Brain microvascular endothelial cell (primary cell): Measurements from ENCODE around the gene BPTF.
"Not testable (repeated sequence)": the region's sequence is repeated elsewhere in the genome, so short reads cannot be mapped to it uniquely, and the experiment has no call there.

Source experiments
- DNase-seq: peaks from one replicate; pipeline ENCODE4 v3.0.0-alpha.2; 2020
- H3K27ac ChIP-seq: fragments of 250-450 bp; sonication (Bioruptor Pico); 2 replicates; pipeline ENCODE4 v1.5.1; 2020; ENCODE audit warnings: mild to moderate bottlenecking, moderate library complexity
- H3K27me3 ChIP-seq: fragments of 250-450 bp; sonication (Bioruptor Pico); replicated peaks from 2 replicates; pipeline ENCODE4 v1.5.1; 2020; ENCODE audit warnings: mild to moderate bottlenecking
- H3K36me3 ChIP-seq: fragments of 250-450 bp; sonication (Bioruptor Pico); replicated peaks from 2 replicates; pipeline ENCODE4 v1.5.1; 2020; ENCODE audit warnings: mild to moderate bottlenecking
- H3K4me3 ChIP-seq: 2 replicates; pipeline ENCODE4 v1.5.1; 2011; ENCODE audit warnings: low read depth, mild to moderate bottlenecking, control low read depth, low read length, moderate library complexity
- in situ Hi-C: cut with HindIII; loops from 2 replicates; pipeline ENCODE4 v1.10.0; 2017; ENCODE audit warnings: low sequenced_read_pairs, low pct_ligation_motif_present
- TF ChIP-seq, protein P1 (sequence below): IDR thresholded peaks from 2 replicates; pipeline ENCODE4 v1.5.1; 2011; ENCODE audit warnings: low read depth, mild to moderate bottlenecking, moderate library complexity, low read length, control low read depth, inconsistent platforms; ENCODE audit errors: missing control alignments

BPTF gene

DNA sequence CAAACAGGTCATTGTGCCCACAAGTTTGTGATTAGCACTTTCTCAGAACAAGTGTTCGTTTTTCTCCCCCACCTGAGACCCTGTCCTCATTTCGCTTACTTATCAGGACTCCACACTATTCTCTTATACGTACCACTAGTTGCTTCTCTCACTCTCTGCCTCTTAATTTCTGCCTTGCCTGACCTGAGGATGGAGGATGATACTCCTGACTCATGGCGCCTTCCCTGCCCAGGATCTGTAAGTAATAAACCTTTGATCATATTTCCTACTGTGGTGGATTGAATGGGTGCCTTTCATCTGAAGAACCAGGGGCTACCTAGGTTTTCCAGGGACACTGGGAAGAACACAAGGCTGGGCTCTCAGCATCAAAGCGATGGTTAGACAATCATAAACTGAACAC is 39.8 kb upstream of the BPTF start:
- TF ChIP-seq, protein P1, sequence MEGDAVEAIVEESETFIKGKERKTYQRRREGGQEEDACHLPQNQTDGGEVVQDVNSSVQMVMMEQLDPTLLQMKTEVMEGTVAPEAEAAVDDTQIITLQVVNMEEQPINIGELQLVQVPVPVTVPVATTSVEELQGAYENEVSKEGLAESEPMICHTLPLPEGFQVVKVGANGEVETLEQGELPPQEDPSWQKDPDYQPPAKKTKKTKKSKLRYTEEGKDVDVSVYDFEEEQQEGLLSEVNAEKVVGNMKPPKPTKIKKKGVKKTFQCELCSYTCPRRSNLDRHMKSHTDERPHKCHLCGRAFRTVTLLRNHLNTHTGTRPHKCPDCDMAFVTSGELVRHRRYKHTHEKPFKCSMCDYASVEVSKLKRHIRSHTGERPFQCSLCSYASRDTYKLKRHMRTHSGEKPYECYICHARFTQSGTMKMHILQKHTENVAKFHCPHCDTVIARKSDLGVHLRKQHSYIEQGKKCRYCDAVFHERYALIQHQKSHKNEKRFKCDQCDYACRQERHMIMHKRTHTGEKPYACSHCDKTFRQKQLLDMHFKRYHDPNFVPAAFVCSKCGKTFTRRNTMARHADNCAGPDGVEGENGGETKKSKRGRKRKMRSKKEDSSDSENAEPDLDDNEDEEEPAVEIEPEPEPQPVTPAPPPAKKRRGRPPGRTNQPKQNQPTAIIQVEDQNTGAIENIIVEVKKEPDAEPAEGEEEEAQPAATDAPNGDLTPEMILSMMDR, result no peak
- Histone ChIP-seq H3K27me3 (no peaks in the 10 kb centered on the region), H3K27ac (no peak overlapping the region), H3K36me3 (no peaks in the 10 kb centered on the region), H3K4me3 (no peak overlapping the region)
- DNase-seq, result no peak
- in situ Hi-C loops, result no loop called here

DNA sequence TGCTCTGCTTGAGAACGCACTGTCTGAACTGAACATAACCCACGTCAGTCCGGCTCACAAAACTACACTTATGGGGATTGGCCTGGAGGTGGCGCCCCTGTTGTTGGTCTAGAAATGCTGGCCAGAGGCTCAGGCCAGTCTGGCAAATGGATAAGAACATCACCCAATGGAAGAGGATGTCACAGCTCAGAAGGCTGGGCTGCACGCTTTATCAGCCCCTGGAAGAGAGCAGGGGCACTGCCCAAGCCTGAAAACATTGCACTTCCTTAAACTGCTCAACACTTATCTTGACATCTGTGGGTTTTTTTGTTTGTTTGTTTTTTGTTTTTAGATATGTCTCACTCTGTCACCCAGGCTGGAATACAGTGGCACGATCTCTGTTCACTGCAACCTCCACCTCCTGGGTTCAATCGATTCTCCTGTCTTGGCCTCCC is 24.8 kb upstream of the BPTF start:
- peak; percentile 83 for DNase-seq
- H3K27me3 ChIP-seq, result no peaks in the 10 kb centered on the region
- H3K27ac ChIP-seq, result no peak overlapping the region
- H3K4me3 ChIP-seq, result no peak overlapping the region
- no peaks in the 10 kb centered on the region for H3K36me3 ChIP-seq
- TF ChIP-seq, protein P1, result peak; percentile 88
- in situ Hi-C loops, result no loop called here

DNA sequence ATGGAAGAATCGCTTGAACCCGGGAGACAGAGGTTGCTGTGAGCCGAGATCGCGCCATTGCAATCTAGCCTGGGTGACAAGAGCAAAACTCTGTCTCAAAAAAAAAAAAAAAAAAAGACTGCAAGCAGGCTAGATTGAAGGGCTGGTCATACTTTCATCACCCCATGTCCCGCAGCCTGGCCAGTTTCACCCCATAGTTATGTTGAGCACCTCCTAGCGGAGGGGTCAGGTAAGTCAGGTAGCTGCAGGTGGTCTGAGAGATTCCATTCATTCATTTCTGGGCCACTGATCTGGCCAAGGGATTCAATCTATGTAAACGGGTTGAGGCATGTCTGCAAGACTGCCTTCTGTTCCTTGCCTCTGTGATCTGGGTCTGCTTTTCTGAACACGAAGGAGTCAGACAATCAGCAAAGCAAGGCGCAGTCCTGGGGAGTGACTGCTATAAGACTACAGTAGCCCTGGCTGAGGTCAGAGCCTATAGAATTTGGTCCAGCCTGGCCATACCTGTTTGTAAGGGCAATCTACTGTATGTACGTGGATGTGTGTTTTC is 23.6 kb upstream of the BPTF start:
- Histone ChIP-seq H3K4me3 (no peak overlapping the region), H3K27ac (no peak overlapping the region), H3K36me3 (no peaks in the 10 kb centered on the region), H3K27me3 (no peaks in the 10 kb centered on the region)
- in situ Hi-C loops, result no loop called here
- DNase-seq, result no peak
- TF ChIP-seq, protein P1, result no peak

DNA sequence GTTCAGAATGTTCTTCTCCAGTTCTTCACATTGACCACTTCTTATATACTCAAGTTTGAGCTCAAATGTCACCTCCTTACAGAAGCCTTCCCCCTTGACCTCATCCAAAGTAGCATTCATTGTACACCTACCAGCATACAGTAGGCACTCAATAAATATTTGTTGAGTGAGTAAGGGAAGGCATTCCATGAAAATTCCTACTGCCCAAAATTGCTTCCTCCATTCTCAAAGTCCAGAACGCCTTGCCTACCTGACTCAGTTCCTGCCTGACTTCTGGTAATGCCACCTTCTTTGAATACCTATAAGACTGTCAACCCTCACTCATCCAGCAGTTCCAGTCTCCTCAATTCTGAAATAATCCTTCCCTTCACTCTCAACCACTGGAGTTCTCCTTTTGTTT is 14.8 kb upstream of the BPTF start:
- TF ChIP-seq, protein P1, result no peak
- no peak for DNase-seq
- no peaks in the 10 kb centered on the region for H3K27me3 ChIP-seq
- no peaks in the 10 kb centered on the region for H3K36me3 ChIP-seq
- H3K27ac ChIP-seq, result no peak overlapping the region
- in situ Hi-C loops, result no loop called here
- H3K4me3 ChIP-seq, result no peak overlapping the region

DNA sequence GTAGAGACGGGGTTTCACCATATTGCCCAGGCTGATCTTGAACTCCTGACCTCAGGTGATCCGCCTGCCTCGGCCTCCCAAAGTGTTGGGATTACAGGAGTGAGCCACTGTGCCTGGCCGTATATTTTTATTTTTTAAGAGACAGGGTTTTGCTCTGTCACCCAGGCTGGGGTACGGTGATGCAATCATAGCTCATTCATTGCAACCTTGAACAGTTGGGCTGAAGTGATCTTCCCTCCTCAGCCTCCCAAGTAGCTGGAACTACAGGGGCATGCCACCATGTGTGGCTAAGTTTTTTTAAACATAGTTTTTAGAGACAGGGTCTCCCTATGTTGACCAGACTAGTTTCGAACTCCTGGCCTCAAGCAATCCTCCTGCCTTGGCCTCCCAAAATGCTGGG is 12.9 kb upstream of the BPTF start:
- H3K4me3 ChIP-seq, DNase-seq, in situ Hi-C loops: not testable (repeated sequence)

DNA sequence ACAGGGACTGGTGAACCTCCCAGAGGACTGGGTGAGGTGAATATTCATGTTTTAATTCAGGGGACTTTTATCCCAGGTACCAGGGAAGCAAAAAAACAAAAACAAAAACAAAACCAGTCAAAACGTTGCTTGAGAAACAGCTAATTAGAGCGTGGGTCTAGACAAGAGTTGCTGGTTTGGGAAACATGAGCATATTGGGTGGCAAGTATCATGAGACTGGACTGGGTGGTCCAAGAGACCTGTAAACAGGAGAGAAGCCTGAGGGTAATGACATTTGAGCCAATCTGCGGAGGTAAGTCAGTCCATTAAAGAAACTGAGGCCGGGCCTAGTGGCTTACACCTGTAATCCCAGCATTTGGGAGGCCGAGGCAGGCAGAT is 11.5 kb upstream of the BPTF start:
- Histone ChIP-seq H3K4me3 (no peak overlapping the region), H3K27ac (no peak overlapping the region), H3K27me3 (no peaks in the 10 kb centered on the region), H3K36me3 (no peaks in the 10 kb centered on the region)
- in situ Hi-C loops, result no loop called here
- TF ChIP-seq, protein P1, result no peak
- DNase-seq, result no peak

More for the DNA sequence above, 12.9 kb upstream of the BPTF start:
- H3K36me3 ChIP-seq, H3K27me3 ChIP-seq, H3K27ac ChIP-seq: not testable (repeated sequence)
